Memory B cell (primary cell): ENCODE data around the gene ACTL8.

Experiments
- ATAC-seq: fragments of 150-1000 bp; cut with Tn5 transposase; 2 replicates; pipeline ENCODE4 v1.10.0; 2021; ENCODE audit warnings: low read depth, mild to moderate bottlenecking, moderate library complexity
- DNase-seq, 2 donors: peaks; one replicate each; pipeline ENCODE4 v3.0.0; 2022; ENCODE audit warnings: low spot score in 2 of 2
- H3K27ac Mint-ChIP-seq: one replicate; pipeline ENCODE4 v1.8.0; 2022; ENCODE audit warnings: mild to moderate bottlenecking, moderate library complexity, mixed read lengths
- H3K27me3 Mint-ChIP-seq: one replicate; pipeline ENCODE4 v1.8.0; 2022; ENCODE audit warnings: mixed read lengths
- H3K36me3 Mint-ChIP-seq: one replicate; pipeline ENCODE4 v1.8.0; 2022; ENCODE audit warnings: mild to moderate bottlenecking, mixed read lengths
- H3K4me1 Mint-ChIP-seq: one replicate; pipeline ENCODE4 v1.8.0; 2022; ENCODE audit warnings: mixed read lengths
- H3K4me3 Mint-ChIP-seq: one replicate; pipeline ENCODE4 v1.8.0; 2022; ENCODE audit warnings: mild to moderate bottlenecking, moderate library complexity, mixed read lengths
- H3K9me3 Mint-ChIP-seq: one replicate; pipeline ENCODE4 v1.8.0; 2022; ENCODE audit warnings: mixed read lengths

Gene ACTL8

GRCh38 chr1:17791055-17791390 is 35.9 kb downstream of the ACTL8 start:
- no peak for DNase-seq
- H3K4me1 Mint-ChIP-seq = no peaks in the 10 kb centered on the region
- H3K27ac Mint-ChIP-seq = no peak overlapping the region
- no peak overlapping the region for H3K4me3 Mint-ChIP-seq
- H3K36me3 Mint-ChIP-seq = no peaks in the 10 kb centered on the region
- ATAC-seq = no peak
- peaks cover 16% of the 10 kb centered on the region for H3K27me3 Mint-ChIP-seq
- peaks cover 1% of the 10 kb centered on the region for H3K9me3 Mint-ChIP-seq

GRCh38 chr1:17791480-17791879 is 36.3 kb downstream of the ACTL8 start:
- Mint-ChIP-seq H3K27me3 (peaks cover 18% of the 10 kb centered on the region), H3K36me3 (no peaks in the 10 kb centered on the region), H3K27ac (no peak overlapping the region), H3K4me1 (no peaks in the 10 kb centered on the region), H3K4me3 (no peak overlapping the region), H3K9me3 (no peaks in the 10 kb centered on the region)
- DNase-seq (no peak), ATAC-seq (no peak)

- no peak overlapping the region for H3K27ac Mint-ChIP-seq
- no peaks in the 10 kb centered on the region for H3K9me3 Mint-ChIP-seq
- no peaks in the 10 kb centered on the region for H3K36me3 Mint-ChIP-seq
- H3K27me3 Mint-ChIP-seq = peaks cover 18% of the 10 kb centered on the region
- H3K4me1 Mint-ChIP-seq = no peaks in the 10 kb centered on the region
- ATAC-seq = no peak
- DNase-seq = no peak
- no peak overlapping the region for H3K4me3 Mint-ChIP-seq
Measured at GRCh38 chr1:17792421-17792820, 37.3 kb downstream of the ACTL8 start.

- no peak for ATAC-seq
- H3K4me3 Mint-ChIP-seq = no peak overlapping the region
- peaks cover 22% of the 10 kb centered on the region for H3K27me3 Mint-ChIP-seq
- H3K27ac Mint-ChIP-seq = no peak overlapping the region
- H3K4me1 Mint-ChIP-seq = no peaks in the 10 kb centered on the region
- no peaks in the 10 kb centered on the region for H3K9me3 Mint-ChIP-seq
- H3K36me3 Mint-ChIP-seq = no peaks in the 10 kb centered on the region
- DNase-seq = no peak
Measured at GRCh38 chr1:17795081-17795809, 40.1 kb downstream of the ACTL8 start.

GRCh38 chr1:17795836-17796645 is 40.9 kb downstream of the ACTL8 start:
- no peak for ATAC-seq
- Mint-ChIP-seq H3K36me3 (no peaks in the 10 kb centered on the region), H3K9me3 (no peaks in the 10 kb centered on the region), H3K27ac (no peak overlapping the region), H3K4me1 (no peaks in the 10 kb centered on the region), H3K27me3 (peaks cover 22% of the 10 kb centered on the region), H3K4me3 (no peak overlapping the region)
- no peak for DNase-seq

- DNase-seq (no peak), ATAC-seq (no peak)
- no peaks in the 10 kb centered on the region for H3K36me3 Mint-ChIP-seq
- no peak overlapping the region for H3K27ac Mint-ChIP-seq
- H3K27me3 Mint-ChIP-seq = peaks cover 25% of the 10 kb centered on the region
- no peaks in the 10 kb centered on the region for H3K4me1 Mint-ChIP-seq
- H3K4me3 Mint-ChIP-seq = no peak overlapping the region
- peaks cover 2% of the 10 kb centered on the region for H3K9me3 Mint-ChIP-seq
Measured at GRCh38 chr1:17797478-17797877, 42.3 kb downstream of the ACTL8 start.

GRCh38 chr1:17798011-17798410 is 42.9 kb downstream of the ACTL8 start:
- ATAC-seq = no peak
- H3K27me3 Mint-ChIP-seq = peaks cover 23% of the 10 kb centered on the region
- no peaks in the 10 kb centered on the region for H3K36me3 Mint-ChIP-seq
- H3K27ac Mint-ChIP-seq = no peak overlapping the region
- no peak for DNase-seq
- H3K4me1 Mint-ChIP-seq = no peaks in the 10 kb centered on the region
- peaks cover 2% of the 10 kb centered on the region for H3K9me3 Mint-ChIP-seq
- H3K4me3 Mint-ChIP-seq = no peak overlapping the region

GRCh38 chr1:17798799-17799382 is 43.8 kb downstream of the ACTL8 start:
- peaks cover 4% of the 10 kb centered on the region for H3K9me3 Mint-ChIP-seq
- H3K27ac Mint-ChIP-seq = no peak overlapping the region
- H3K4me3 Mint-ChIP-seq = no peak overlapping the region
- H3K36me3 Mint-ChIP-seq = no peaks in the 10 kb centered on the region
- no peaks in the 10 kb centered on the region for H3K4me1 Mint-ChIP-seq
- H3K27me3 Mint-ChIP-seq = peaks cover 18% of the 10 kb centered on the region
- DNase-seq (no peak), ATAC-seq (no peak)

- no peak overlapping the region for H3K4me3 Mint-ChIP-seq
- no peaks in the 10 kb centered on the region for H3K36me3 Mint-ChIP-seq
- peaks cover 4% of the 10 kb centered on the region for H3K9me3 Mint-ChIP-seq
- H3K4me1 Mint-ChIP-seq = no peaks in the 10 kb centered on the region
- ATAC-seq (no peak), DNase-seq (no peak)
- peaks cover 16% of the 10 kb centered on the region for H3K27me3 Mint-ChIP-seq
- no peak overlapping the region for H3K27ac Mint-ChIP-seq
Measured at GRCh38 chr1:17799642-17800041, 44.5 kb downstream of the ACTL8 start.

- Mint-ChIP-seq H3K27ac (no peak overlapping the region), H3K36me3 (no peaks in the 10 kb centered on the region), H3K4me3 (no peak overlapping the region), H3K4me1 (no peaks in the 10 kb centered on the region), H3K27me3 (peaks cover 15% of the 10 kb centered on the region), H3K9me3 (peaks cover 4% of the 10 kb centered on the region)
- no peak for ATAC-seq
- no peak for DNase-seq
Measured at GRCh38 chr1:17802164-17802563, 47.0 kb downstream of the ACTL8 start.

- Mint-ChIP-seq H3K4me3 (no peak overlapping the region), H3K9me3 (peaks cover 6% of the 10 kb centered on the region), H3K4me1 (no peaks in the 10 kb centered on the region), H3K27ac (no peak overlapping the region), H3K27me3 (peaks cover 16% of the 10 kb centered on the region), H3K36me3 (no peaks in the 10 kb centered on the region)
- ATAC-seq (no peak), DNase-seq (no peak)
Measured at GRCh38 chr1:17802945-17803344, 47.8 kb downstream of the ACTL8 start.

- Mint-ChIP-seq H3K27ac (no peak overlapping the region), H3K4me1 (no peaks in the 10 kb centered on the region), H3K9me3 (peaks cover 6% of the 10 kb centered on the region), H3K27me3 (peaks cover 12% of the 10 kb centered on the region), H3K36me3 (no peaks in the 10 kb centered on the region), H3K4me3 (no peak overlapping the region)
- DNase-seq (no peak), ATAC-seq (no peak)
Measured at GRCh38 chr1:17805869-17806684, 50.9 kb downstream of the ACTL8 start.

- H3K27ac Mint-ChIP-seq = no peak overlapping the region
- no peak for ATAC-seq
- H3K36me3 Mint-ChIP-seq = no peaks in the 10 kb centered on the region
- H3K27me3 Mint-ChIP-seq = peaks cover 9% of the 10 kb centered on the region
- no peak overlapping the region for H3K4me3 Mint-ChIP-seq
- H3K4me1 Mint-ChIP-seq = no peaks in the 10 kb centered on the region
- DNase-seq = no peak
- H3K9me3 Mint-ChIP-seq = peaks cover 1% of the 10 kb centered on the region
Measured at GRCh38 chr1:17808816-17809215, 53.7 kb downstream of the ACTL8 start.

- Mint-ChIP-seq H3K4me1 (no peaks in the 10 kb centered on the region), H3K4me3 (no peak overlapping the region), H3K27ac (no peak overlapping the region), H3K27me3 (peaks cover 10% of the 10 kb centered on the region), H3K9me3 (peaks cover 5% of the 10 kb centered on the region), H3K36me3 (no peaks in the 10 kb centered on the region)
- ATAC-seq (no peak), DNase-seq (no peak)
Measured at GRCh38 chr1:17810668-17811067, 55.5 kb downstream of the ACTL8 start.
